HepG2 (cell line): Measurements from ENCODE around the gene ACSF3. TPM values are rescaled to one million over a fixed set of nuclear protein-coding genes. Genes with fewer than 3 reads are reported as not detected.

Experiments used
- ISX ChIP-seq: sonication (generic); formaldehyde crosslinking; conservative IDR thresholded peaks from 2 replicates; pipeline ENCODE4 v1.5.0; 2020; ENCODE audit warnings: missing genetic modification reagents
- MAFF ChIP-seq: IDR thresholded peaks from 2 replicates; pipeline ENCODE4 v1.6.1; 2011; ENCODE audit warnings: low read depth, low read length, improper control_type of control experiment
- MED1 ChIP-seq: sonication (generic); formaldehyde crosslinking; IDR thresholded peaks from 2 replicates; pipeline ENCODE4 v1.4.0; 2020; ENCODE audit warnings: missing genetic modification reagents
- MTA3 ChIP-seq: sonication (generic); formaldehyde crosslinking; IDR thresholded peaks from 2 replicates; pipeline ENCODE4 v1.4.0; 2020; ENCODE audit warnings: missing genetic modification reagents
- ZFP36L2 ChIP-seq: sonication (generic); formaldehyde crosslinking; IDR thresholded peaks from 2 replicates; pipeline ENCODE4 v1.4.0; 2020; ENCODE audit warnings: missing genetic modification reagents
- ZFYVE20 ChIP-seq: sonication (generic); formaldehyde crosslinking; IDR thresholded peaks from 2 replicates; pipeline ENCODE4 v1.8.0; 2023; ENCODE audit warnings: low read depth, mild to moderate bottlenecking, moderate library complexity, missing genetic modification reagents, borderline replicate concordance
- ZNF205 ChIP-seq: IDR thresholded peaks from 2 replicates; pipeline ENCODE4 v1.6.1; 2018; ENCODE audit warnings: missing biosample characterization, missing genetic modification reagents
- ZNF296 ChIP-seq: sonication (generic); formaldehyde crosslinking; conservative IDR thresholded peaks from 2 replicates; pipeline ENCODE4 v1.5.0; 2020; ENCODE audit warnings: mild to moderate bottlenecking, missing genetic modification reagents
- ZSCAN31 ChIP-seq: sonication (generic); formaldehyde crosslinking; IDR thresholded peaks from 2 replicates; pipeline ENCODE4 v1.5.0; 2020; ENCODE audit warnings: low read depth, mild to moderate bottlenecking, missing genetic modification reagents
- polyA plus RNA-seq, 8 experiments: library from polyadenylated mRNA; depleted of rRNA in 3 of 8; stranded (reverse) in 7 of 8; unstranded in 1 of 8; fragments of >200 nt; fragmentation: Illumina TruSeq in 4 of 8; extraction: Trizol in 4 of 8; gene quantifications; 2 replicates each; pipeline versions ENCODE4 v1.2.1 to v1.2.3, GENCODE V29; 2011 to 2016; ENCODE audit warnings: low read depth in 4 of 8, missing spikeins in 1 of 8, mixed read lengths in 1 of 8; ENCODE audit not compliant: insufficient read depth in 1 of 8
- total RNA-seq, 5 experiments: library from RNA; depleted of rRNA; stranded (reverse); fragments of >200 nt; fragmentation: Illumina TruSeq; extraction: Trizol; gene quantifications; 2 replicates each; pipeline ENCODE4 v1.2.3, GENCODE V29; 2016; ENCODE audit warnings: low read depth in 1 of 5
- TF ChIP-seq, protein P1 (sequence below): sonication (generic); formaldehyde crosslinking; conservative IDR thresholded peaks from 2 replicates; pipeline ENCODE4 v1.4.0; 2020; ENCODE audit warnings: missing genetic modification reagents
- TF ChIP-seq, protein P2 (sequence below): sonication (generic); formaldehyde crosslinking; IDR thresholded peaks from 2 replicates; pipeline ENCODE4 v1.5.1; 2020; ENCODE audit warnings: missing genetic modification reagents, mild to moderate bottlenecking, borderline replicate concordance
- TF ChIP-seq, protein P3 (sequence below): sonication (generic); formaldehyde crosslinking; IDR thresholded peaks from 2 replicates; pipeline ENCODE4 v1.4.0; 2020; ENCODE audit warnings: missing genetic modification reagents, mild to moderate bottlenecking, borderline replicate concordance
- TF ChIP-seq, protein P4 (sequence below): sonication (generic); formaldehyde crosslinking; IDR thresholded peaks from 2 replicates; pipeline ENCODE4 v1.5.0; 2020; ENCODE audit warnings: missing genetic modification reagents, mild to moderate bottlenecking, borderline replicate concordance
- TF ChIP-seq, protein P5 (sequence below): sonication (generic); formaldehyde crosslinking; IDR thresholded peaks from 2 replicates; pipeline ENCODE4 v1.8.1; 2022; ENCODE audit warnings: mild to moderate bottlenecking, missing genetic modification reagents
- TF ChIP-seq, protein P6 (sequence below): fragments of 450-650 bp; IDR thresholded peaks from 2 replicates; pipeline ENCODE4 v1.6.1; 2017; ENCODE audit warnings: mild to moderate bottlenecking

Gene ACSF3
- total and polyA plus RNA-seq, 2 of the 13 experiments (the other 11 are each of a cell fraction or from before 2014, with no cell fraction given): 14.9 to 30.6 TPM

DNA sequence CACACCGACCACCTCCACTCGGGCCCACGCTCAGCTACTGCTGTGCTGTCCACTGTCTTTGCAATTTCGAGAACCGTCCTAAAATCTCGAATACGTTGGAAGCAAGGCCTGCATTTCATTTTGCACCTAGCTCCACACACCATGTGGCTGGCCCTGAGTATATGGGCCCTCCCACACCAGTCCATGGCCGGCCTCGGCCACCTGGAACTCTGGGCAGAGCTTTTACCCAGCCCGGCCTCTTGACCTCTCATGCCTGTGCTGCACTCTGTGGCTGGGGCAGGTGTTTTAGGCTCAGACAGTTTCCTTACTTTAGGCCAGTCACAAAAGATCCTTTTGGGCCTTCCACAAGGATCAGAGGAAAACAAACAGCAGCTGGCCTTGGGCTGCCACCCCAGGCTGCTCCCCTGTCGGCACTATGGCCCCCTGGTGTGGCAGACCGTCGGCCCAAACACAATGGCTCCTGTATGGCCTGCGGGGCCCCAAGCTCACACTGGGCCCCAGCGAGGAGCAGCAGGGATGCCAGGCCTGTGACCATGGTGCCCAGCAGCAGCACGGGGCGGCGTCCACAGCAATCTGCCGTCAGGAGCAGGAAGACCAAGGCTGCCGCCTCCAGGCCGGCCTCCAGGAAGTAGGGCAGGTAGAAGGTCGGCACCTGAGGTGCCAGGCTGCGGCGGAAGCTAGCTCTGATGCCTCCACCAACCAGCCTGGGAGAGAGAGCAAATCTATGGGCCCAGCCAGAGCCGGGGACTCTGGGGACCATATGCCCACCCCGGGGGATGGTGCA is 104.2 kb downstream of the ACSF3 start (continued):
- no peak for TF ChIP-seq ZFP36L2 (CRISPR knock-in tag)
- TF ChIP-seq ZNF296: peak; percentile 94
- TF ChIP-seq ISX: no peak
- TF ChIP-seq, protein P1, sequence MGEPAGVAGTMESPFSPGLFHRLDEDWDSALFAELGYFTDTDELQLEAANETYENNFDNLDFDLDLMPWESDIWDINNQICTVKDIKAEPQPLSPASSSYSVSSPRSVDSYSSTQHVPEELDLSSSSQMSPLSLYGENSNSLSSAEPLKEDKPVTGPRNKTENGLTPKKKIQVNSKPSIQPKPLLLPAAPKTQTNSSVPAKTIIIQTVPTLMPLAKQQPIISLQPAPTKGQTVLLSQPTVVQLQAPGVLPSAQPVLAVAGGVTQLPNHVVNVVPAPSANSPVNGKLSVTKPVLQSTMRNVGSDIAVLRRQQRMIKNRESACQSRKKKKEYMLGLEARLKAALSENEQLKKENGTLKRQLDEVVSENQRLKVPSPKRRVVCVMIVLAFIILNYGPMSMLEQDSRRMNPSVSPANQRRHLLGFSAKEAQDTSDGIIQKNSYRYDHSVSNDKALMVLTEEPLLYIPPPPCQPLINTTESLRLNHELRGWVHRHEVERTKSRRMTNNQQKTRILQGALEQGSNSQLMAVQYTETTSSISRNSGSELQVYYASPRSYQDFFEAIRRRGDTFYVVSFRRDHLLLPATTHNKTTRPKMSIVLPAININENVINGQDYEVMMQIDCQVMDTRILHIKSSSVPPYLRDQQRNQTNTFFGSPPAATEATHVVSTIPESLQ (CRISPR knock-in tag): no peak
- no peak for TF ChIP-seq MAFF
- TF ChIP-seq, protein P2, sequence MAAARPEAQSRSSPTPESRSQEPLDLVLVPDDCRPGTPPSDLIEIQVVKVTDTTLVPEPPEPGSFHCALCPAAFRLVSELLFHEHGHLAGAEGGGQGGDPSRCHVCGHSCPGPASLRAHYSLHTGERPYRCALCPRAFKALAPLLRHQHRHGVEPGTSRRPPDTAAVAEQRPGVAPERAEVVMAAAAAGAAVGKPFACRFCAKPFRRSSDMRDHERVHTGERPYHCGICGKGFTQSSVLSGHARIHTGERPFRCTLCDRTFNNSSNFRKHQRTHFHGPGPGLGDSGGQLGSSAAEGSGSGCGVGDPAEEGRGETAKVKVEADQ: no peak
- TF ChIP-seq MTA3 (CRISPR knock-in tag): no peak
- TF ChIP-seq MED1 (CRISPR knock-in tag): peak; percentile 73
- peak; percentile 92 for TF ChIP-seq ZSCAN31
- TF ChIP-seq, protein P3, sequence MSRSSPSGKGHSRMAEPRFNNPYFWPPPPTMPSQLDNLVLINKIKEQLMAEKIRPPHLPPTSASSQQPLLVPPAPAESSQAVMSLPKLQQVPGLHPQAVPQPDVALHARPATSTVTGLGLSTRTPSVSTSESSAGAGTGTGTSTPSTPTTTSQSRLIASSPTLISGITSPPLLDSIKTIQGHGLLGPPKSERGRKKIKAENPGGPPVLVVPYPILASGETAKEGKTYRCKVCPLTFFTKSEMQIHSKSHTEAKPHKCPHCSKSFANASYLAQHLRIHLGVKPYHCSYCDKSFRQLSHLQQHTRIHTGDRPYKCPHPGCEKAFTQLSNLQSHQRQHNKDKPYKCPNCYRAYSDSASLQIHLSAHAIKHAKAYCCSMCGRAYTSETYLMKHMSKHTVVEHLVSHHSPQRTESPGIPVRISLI (CRISPR knock-in tag): no peak; the same call in 1 of the 2 replicates
- no peak for TF ChIP-seq ZFYVE20
- TF ChIP-seq, protein P4, sequence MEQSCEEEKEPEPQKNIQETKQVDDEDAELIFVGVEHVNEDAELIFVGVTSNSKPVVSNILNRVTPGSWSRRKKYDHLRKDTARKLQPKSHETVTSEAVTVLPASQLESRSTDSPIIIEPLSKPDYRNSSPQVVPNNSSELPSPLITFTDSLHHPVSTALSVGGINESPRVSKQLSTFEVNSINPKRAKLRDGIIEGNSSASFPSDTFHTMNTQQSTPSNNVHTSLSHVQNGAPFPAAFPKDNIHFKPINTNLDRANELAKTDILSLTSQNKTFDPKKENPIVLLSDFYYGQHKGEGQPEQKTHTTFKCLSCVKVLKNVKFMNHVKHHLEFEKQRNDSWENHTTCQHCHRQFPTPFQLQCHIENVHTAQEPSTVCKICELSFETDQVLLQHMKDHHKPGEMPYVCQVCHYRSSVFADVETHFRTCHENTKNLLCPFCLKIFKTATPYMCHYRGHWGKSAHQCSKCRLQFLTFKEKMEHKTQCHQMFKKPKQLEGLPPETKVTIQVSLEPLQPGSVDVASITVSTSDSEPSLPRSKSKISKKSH (CRISPR knock-in tag): peak; percentile 15; the same call in 1 of the 2 replicates
- peak; percentile 89; the same call in 1 of the 2 replicates for TF ChIP-seq ZNF205 (CRISPR knock-in tag)
- TF ChIP-seq, protein P5, sequence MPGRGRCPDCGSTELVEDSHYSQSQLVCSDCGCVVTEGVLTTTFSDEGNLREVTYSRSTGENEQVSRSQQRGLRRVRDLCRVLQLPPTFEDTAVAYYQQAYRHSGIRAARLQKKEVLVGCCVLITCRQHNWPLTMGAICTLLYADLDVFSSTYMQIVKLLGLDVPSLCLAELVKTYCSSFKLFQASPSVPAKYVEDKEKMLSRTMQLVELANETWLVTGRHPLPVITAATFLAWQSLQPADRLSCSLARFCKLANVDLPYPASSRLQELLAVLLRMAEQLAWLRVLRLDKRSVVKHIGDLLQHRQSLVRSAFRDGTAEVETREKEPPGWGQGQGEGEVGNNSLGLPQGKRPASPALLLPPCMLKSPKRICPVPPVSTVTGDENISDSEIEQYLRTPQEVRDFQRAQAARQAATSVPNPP (CRISPR knock-in tag): no peak
- TF ChIP-seq, protein P6, sequence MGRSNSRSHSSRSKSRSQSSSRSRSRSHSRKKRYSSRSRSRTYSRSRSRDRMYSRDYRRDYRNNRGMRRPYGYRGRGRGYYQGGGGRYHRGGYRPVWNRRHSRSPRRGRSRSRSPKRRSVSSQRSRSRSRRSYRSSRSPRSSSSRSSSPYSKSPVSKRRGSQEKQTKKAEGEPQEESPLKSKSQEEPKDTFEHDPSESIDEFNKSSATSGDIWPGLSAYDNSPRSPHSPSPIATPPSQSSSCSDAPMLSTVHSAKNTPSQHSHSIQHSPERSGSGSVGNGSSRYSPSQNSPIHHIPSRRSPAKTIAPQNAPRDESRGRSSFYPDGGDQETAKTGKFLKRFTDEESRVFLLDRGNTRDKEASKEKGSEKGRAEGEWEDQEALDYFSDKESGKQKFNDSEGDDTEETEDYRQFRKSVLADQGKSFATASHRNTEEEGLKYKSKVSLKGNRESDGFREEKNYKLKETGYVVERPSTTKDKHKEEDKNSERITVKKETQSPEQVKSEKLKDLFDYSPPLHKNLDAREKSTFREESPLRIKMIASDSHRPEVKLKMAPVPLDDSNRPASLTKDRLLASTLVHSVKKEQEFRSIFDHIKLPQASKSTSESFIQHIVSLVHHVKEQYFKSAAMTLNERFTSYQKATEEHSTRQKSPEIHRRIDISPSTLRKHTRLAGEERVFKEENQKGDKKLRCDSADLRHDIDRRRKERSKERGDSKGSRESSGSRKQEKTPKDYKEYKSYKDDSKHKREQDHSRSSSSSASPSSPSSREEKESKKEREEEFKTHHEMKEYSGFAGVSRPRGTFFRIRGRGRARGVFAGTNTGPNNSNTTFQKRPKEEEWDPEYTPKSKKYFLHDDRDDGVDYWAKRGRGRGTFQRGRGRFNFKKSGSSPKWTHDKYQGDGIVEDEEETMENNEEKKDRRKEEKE: no peak
